PC-3 (cell line): ENCODE data around the gene LMNTD1.

Experiments used
- CTCF ChIP-seq: fragments of 300-600 bp; sonication (generic); conservative IDR thresholded peaks from 2 replicates; pipeline ENCODE4 v1.5.1; 2017; ENCODE audit warnings: antibody characterized with exemption, low read depth, mild to moderate bottlenecking, low read length
- EZH2 ChIP-seq: fragments of 300-600 bp; sonication (generic); IDR thresholded peaks from one replicate; pipeline ENCODE4 v1.6.1; 2017; ENCODE audit warnings: antibody characterized with exemption, mild to moderate bottlenecking, low read length; ENCODE audit not compliant: unreplicated experiment

DNA sequence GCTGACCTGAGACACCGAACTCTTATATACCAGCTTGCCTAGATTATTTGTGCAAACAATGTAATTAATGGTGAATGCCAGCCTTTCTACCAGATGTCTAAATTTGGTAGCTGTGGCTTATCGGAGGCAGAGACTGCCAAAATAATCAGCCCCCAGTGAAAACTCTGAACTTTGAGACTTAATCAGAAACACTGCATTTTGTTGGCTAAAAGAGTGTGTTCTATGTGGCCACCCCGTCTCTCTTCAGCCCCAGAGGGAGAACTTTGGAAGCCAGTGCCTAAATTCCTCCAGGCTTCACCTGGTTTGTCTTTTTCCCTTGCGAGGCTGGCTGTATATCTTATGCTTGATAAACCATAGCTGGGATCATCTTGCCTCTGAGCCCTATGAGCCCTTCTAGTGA, 90.1 kb downstream of the LMNTD1 start:
- TF ChIP-seq CTCF (no peak), EZH2 (no peak)
